Loucy (cell line): ENCODE measurements around the gene GALNT9.

Experiments
- EZH2phosphoT487 ChIP-seq: fragments of 200-600 bp; IDR thresholded peaks from 2 replicates; pipeline ENCODE4 v1.6.1; 2018; ENCODE audit warnings: antibody characterized with exemption, mild to moderate bottlenecking, moderate library complexity, borderline replicate concordance
- TF ChIP-seq, protein P1 (sequence below): fragments of 200-600 bp; sonication (generic); conservative IDR thresholded peaks from 2 replicates; pipeline ENCODE4 v1.5.1; 2014; ENCODE audit warnings: mild to moderate bottlenecking, antibody characterized with exemption, low read length

- no peak for TF ChIP-seq EZH2phosphoT487
- TF ChIP-seq, protein P1, sequence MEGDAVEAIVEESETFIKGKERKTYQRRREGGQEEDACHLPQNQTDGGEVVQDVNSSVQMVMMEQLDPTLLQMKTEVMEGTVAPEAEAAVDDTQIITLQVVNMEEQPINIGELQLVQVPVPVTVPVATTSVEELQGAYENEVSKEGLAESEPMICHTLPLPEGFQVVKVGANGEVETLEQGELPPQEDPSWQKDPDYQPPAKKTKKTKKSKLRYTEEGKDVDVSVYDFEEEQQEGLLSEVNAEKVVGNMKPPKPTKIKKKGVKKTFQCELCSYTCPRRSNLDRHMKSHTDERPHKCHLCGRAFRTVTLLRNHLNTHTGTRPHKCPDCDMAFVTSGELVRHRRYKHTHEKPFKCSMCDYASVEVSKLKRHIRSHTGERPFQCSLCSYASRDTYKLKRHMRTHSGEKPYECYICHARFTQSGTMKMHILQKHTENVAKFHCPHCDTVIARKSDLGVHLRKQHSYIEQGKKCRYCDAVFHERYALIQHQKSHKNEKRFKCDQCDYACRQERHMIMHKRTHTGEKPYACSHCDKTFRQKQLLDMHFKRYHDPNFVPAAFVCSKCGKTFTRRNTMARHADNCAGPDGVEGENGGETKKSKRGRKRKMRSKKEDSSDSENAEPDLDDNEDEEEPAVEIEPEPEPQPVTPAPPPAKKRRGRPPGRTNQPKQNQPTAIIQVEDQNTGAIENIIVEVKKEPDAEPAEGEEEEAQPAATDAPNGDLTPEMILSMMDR, result no peak
These were observed 19.7 kb downstream of the GALNT9 start for GRCh38 chr12:132309596-132310086.
